HEK293T (cell line): ENCODE measurements around the gene FRK.

Source experiments
- ARNT ChIP-seq: fragments of 450-650 bp; IDR thresholded peaks from 2 replicates; pipeline ENCODE4 v1.6.1; 2017; ENCODE audit warnings: mild to moderate bottlenecking
- BHLHE40 ChIP-seq: fragments of 450-650 bp; IDR thresholded peaks from 2 replicates; pipeline ENCODE4 v1.6.1; 2016; ENCODE audit warnings: mild to moderate bottlenecking, moderate library complexity, borderline replicate concordance
- CTBP1 ChIP-seq: fragments of 450-650 bp; IDR thresholded peaks from 2 replicates; pipeline ENCODE4 v1.6.1; 2016; ENCODE audit warnings: borderline replicate concordance
- ELF4 ChIP-seq: fragments of 450-650 bp; IDR thresholded peaks from 2 replicates; pipeline ENCODE4 v1.6.1; 2017; ENCODE audit warnings: antibody characterized with exemption
- FOXA1 ChIP-seq: fragments of 450-650 bp; IDR thresholded peaks from 2 replicates; pipeline ENCODE4 v1.6.1; 2016; ENCODE audit warnings: mild to moderate bottlenecking
- FOXK2 ChIP-seq: fragments of 450-650 bp; IDR thresholded peaks from 2 replicates; pipeline ENCODE4 v1.6.1; 2016; ENCODE audit warnings: mild to moderate bottlenecking
- FOXM1 ChIP-seq: fragments of 450-650 bp; IDR thresholded peaks from 2 replicates; pipeline ENCODE4 v1.6.1; 2017; ENCODE audit warnings: mild to moderate bottlenecking, borderline replicate concordance
- HDGF ChIP-seq: fragments of 450-650 bp; IDR thresholded peaks from 2 replicates; pipeline ENCODE4 v1.6.1; 2017; ENCODE audit warnings: antibody characterized with exemption, borderline replicate concordance
- NFRKB ChIP-seq: fragments of 450-650 bp; IDR thresholded peaks from 2 replicates; pipeline ENCODE4 v1.6.1; 2016; ENCODE audit warnings: mild to moderate bottlenecking, moderate library complexity
- PKNOX1 ChIP-seq: fragments of 450-650 bp; IDR thresholded peaks from 2 replicates; pipeline ENCODE4 v1.6.1; 2016
- SP1 ChIP-seq: fragments of 450-650 bp; IDR thresholded peaks from 2 replicates; pipeline ENCODE4 v1.6.1; 2017
- SUZ12 ChIP-seq: fragments of 450-650 bp; IDR thresholded peaks from 2 replicates; pipeline ENCODE4 v1.6.1; 2016; ENCODE audit warnings: mild to moderate bottlenecking
- TARDBP ChIP-seq: fragments of 450-650 bp; IDR thresholded peaks from 2 replicates; pipeline ENCODE4 v1.6.1; 2016
- ZNF384 ChIP-seq: fragments of 450-650 bp; IDR thresholded peaks from 2 replicates; pipeline ENCODE4 v1.6.1; 2016

GRCh38 chr6:116011520-116011919 lies 49.2 kb downstream of the FRK start:
- TF ChIP-seq TARDBP (no peak), CTBP1 (no peak), SUZ12 (no peak), HDGF (no peak), NFRKB (no peak), ARNT (no peak), SP1 (no peak), PKNOX1 (no peak), ELF4 (no peak), BHLHE40 (no peak), FOXM1 (no peak), FOXK2 (no peak), ZNF384 (no peak), FOXA1 (no peak)
